Measurements from ENCODE around the gene IQGAP1.

The IQGAP1 gene

DNA sequence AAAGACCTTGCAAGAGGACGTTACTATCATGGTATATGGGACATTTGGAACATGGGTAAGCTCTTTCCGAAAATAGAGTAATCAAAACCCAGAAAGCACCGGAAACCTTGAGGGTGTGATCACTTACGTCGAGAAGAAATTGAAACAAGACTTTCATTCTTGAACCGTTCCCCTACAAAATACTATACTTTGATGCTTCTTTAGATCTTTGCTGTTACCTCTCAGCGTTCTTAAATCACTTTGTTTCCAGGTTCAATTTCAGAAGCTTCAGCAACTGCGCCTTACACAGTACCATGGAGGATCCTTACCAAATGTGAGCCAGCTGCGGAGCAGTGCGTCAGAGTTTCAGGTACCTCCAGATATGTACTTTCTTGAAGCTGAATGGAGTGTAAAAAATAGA lies 151.7 kb downstream of the IQGAP1 start:
- Histone ChIP-seq H3K27me3 (ENCODE audit: insufficient read depth, poor library complexity, severe bottlenecking) (no peaks in the 10 kb centered on the region), H3K27ac (ENCODE audit: poor library complexity, severe bottlenecking) (no peak overlapping the region), H3K36me3 (ENCODE audit: low read depth) (peaks cover 17% of the 10 kb centered on the region), H3K4me3 (ENCODE audit: severe bottlenecking) (no peak overlapping the region), H3K4me1 (ENCODE audit: insufficient read depth, poor library complexity, severe bottlenecking) (no peaks in the 10 kb centered on the region), H3K9me3 (ENCODE audit: severe bottlenecking) (no peaks in the 10 kb centered on the region)
- no peak for DNase-seq (ENCODE audit: low spot score)
- no peak for TF ChIP-seq CTCF (IDR thresholded peaks at IDR 0.05; ENCODE audit: poor library complexity, severe bottlenecking)
- no peak for ATAC-seq (ENCODE audit: low read depth)

DNA sequence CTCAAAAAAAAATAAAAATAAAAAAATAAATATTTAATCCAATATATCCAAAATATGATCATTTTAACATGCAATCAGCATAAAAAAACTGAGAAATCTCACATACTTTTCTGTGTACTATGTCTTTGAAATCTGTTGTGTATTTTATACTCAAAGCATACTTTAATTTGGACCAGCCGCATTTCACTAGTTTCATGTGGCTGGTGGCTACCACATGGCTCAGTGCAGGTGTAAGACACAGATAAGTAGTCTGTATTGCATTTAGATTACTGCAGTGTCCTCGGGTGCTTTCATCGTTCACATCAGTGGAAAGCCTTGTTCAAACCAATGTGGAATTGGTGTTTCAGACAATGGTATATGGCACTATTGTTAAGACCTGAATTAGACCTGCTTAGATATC lies 152.7 kb downstream of the IQGAP1 start:
- Histone ChIP-seq H3K27ac (ENCODE audit: poor library complexity, severe bottlenecking) (no peak overlapping the region), H3K36me3 (ENCODE audit: low read depth) (peaks cover 17% of the 10 kb centered on the region), H3K4me3 (ENCODE audit: severe bottlenecking) (no peak overlapping the region), H3K4me1 (ENCODE audit: insufficient read depth, poor library complexity, severe bottlenecking) (no peaks in the 10 kb centered on the region), H3K27me3 (ENCODE audit: insufficient read depth, poor library complexity, severe bottlenecking) (no peaks in the 10 kb centered on the region), H3K9me3 (ENCODE audit: severe bottlenecking) (no peaks in the 10 kb centered on the region)
- no peak for TF ChIP-seq CTCF (IDR thresholded peaks at IDR 0.05; ENCODE audit: poor library complexity, severe bottlenecking)
- DNase-seq (ENCODE audit: low spot score) (no peak), ATAC-seq (ENCODE audit: low read depth) (no peak)

DNA sequence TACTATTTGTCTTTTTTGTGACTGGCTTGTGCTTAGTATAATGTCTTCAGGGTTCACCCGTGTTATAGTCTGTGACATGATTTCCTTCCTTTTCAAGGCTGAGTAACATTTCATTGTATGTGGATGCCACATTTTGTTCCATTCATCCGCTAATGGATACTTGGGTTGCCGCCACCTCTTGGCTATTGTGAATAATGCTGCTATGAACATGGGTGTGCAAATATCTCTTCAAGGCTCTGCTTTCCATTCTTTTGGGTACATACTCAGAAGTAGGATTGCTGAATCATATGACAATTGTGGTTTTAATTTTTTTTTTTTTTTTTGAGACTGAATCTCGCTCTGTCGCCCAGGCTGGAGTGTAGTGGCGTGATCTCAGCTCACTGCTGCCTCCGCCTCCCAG lies 157.1 kb downstream of the IQGAP1 start:
- Histone ChIP-seq H3K27me3 (ENCODE audit: insufficient read depth, poor library complexity, severe bottlenecking) (no peaks in the 10 kb centered on the region), H3K4me3 (ENCODE audit: severe bottlenecking) (no peak overlapping the region), H3K9me3 (ENCODE audit: severe bottlenecking) (no peaks in the 10 kb centered on the region), H3K27ac (ENCODE audit: poor library complexity, severe bottlenecking) (no peak overlapping the region), H3K36me3 (ENCODE audit: low read depth) (peaks cover 32% of the 10 kb centered on the region), H3K4me1 (ENCODE audit: insufficient read depth, poor library complexity, severe bottlenecking) (no peaks in the 10 kb centered on the region)
- ATAC-seq (ENCODE audit: low read depth) = no peak
- peak; percentile 32 for TF ChIP-seq CTCF (IDR thresholded peaks at IDR 0.05; ENCODE audit: poor library complexity, severe bottlenecking)
- DNase-seq (ENCODE audit: low spot score) = no peak

DNA sequence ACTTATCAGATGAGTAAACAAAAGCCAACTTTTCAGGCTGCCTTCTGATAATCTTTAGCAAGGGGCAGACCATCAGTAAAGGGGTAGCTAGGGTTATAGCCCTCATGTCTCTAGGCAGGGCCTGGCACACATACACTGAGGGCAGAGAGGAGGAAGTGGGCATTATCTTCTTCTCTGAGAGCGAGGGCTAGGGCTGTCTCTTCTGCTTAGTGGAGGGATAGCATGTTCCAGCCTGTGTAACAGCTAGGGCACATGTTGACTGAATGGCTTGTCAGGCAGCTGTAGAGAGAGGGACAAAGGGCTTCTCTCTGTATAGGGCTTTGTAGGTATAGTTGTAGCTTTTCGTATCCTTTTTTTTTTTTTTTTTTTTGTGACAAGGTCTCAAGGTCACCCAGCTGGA lies 159.5 kb downstream of the IQGAP1 start:
- Histone ChIP-seq H3K4me1 (ENCODE audit: insufficient read depth, poor library complexity, severe bottlenecking) (peaks cover 6% of the 10 kb centered on the region), H3K9me3 (ENCODE audit: severe bottlenecking) (no peaks in the 10 kb centered on the region), H3K36me3 (ENCODE audit: low read depth) (peaks cover 21% of the 10 kb centered on the region), H3K4me3 (ENCODE audit: severe bottlenecking) (no peak overlapping the region), H3K27ac (ENCODE audit: poor library complexity, severe bottlenecking) (no peak overlapping the region), H3K27me3 (ENCODE audit: insufficient read depth, poor library complexity, severe bottlenecking) (no peaks in the 10 kb centered on the region)
- DNase-seq (ENCODE audit: low spot score) (no peak), ATAC-seq (ENCODE audit: low read depth) (no peak)
- TF ChIP-seq CTCF (IDR thresholded peaks at IDR 0.05; ENCODE audit: poor library complexity, severe bottlenecking) = no peak

DNA sequence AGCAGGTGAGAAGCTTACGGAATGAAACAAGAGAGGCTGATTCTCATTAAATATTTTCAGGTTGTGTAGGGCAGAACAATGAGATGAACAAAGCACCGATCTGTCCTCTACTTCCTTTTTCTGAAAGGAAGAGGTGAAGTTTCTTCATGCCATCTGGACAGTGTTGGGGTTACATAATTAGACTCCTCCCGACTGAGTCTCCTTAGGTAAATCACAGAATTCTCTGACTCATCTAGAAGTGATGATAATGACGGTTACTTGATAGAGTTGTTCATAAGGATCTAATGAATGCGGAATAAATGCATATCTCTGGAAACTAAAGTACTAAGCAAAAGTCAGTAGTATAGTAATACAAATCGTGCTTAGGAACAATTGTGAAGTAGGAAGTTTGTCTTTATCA lies 162.9 kb downstream of the IQGAP1 start:
- no peak overlapping the region for H3K27ac ChIP-seq (ENCODE audit: poor library complexity, severe bottlenecking)
- ATAC-seq (ENCODE audit: low read depth) = peak; percentile 74

More for the DNA sequence above, 162.9 kb downstream of the IQGAP1 start:
- H3K27me3 ChIP-seq (ENCODE audit: insufficient read depth, poor library complexity, severe bottlenecking) = no peaks in the 10 kb centered on the region
- no peak overlapping the region for H3K4me3 ChIP-seq (ENCODE audit: severe bottlenecking)
- no peak for DNase-seq (ENCODE audit: low spot score)
- H3K9me3 ChIP-seq (ENCODE audit: severe bottlenecking) = no peaks in the 10 kb centered on the region
- no peak for TF ChIP-seq CTCF (IDR thresholded peaks at IDR 0.05; ENCODE audit: poor library complexity, severe bottlenecking)
- peaks cover 22% of the 10 kb centered on the region for H3K36me3 ChIP-seq (ENCODE audit: low read depth)
- peaks cover 6% of the 10 kb centered on the region for H3K4me1 ChIP-seq (ENCODE audit: insufficient read depth, poor library complexity, severe bottlenecking)

Measured in RWPE2 (cell line).